Activated naive CD4-positive, alpha-beta T cell treated with anti-CD3 and anti-CD28 coated beads, Interleukin-2, amount 10 ng/mL, durations not matched to agents 7 days and 5 days (primary cell): ENCODE measurements around the gene PTGFRN.

ENCODE experiments used
- CTCF ChIA-PET: fragments of 350-600 bp; sonication (Branson Sonifier 250); formaldehyde crosslinking; loops from one replicate; lab custom pipeline; 2021; ENCODE audit warnings: antibody characterized with exemption; lab: Charles Lee
- DNase-seq: peaks from one replicate; pipeline ENCODE4 v3.0.0-alpha.2; 2020
- H3K27ac Mint-ChIP-seq: one replicate; pipeline ENCODE4 v1.8.0; 2021; ENCODE audit warnings: mild to moderate bottlenecking, moderate library complexity, mixed read lengths
- H3K27me3 Mint-ChIP-seq: one replicate; pipeline ENCODE4 v1.8.0; 2021; ENCODE audit warnings: mild to moderate bottlenecking, mixed read lengths
- H3K36me3 Mint-ChIP-seq: one replicate; pipeline ENCODE4 v1.8.0; 2021; ENCODE audit warnings: mixed read lengths
- H3K4me1 Mint-ChIP-seq: one replicate; pipeline ENCODE4 v1.8.0; 2021; ENCODE audit warnings: mixed read lengths
- H3K4me3 Mint-ChIP-seq: one replicate; pipeline ENCODE4 v1.8.0; 2021; ENCODE audit warnings: mild to moderate bottlenecking, moderate library complexity, mixed read lengths
- H3K9me3 Mint-ChIP-seq: one replicate; pipeline ENCODE4 v1.8.0; 2021; ENCODE audit warnings: mixed read lengths

PTGFRN gene

DNA sequence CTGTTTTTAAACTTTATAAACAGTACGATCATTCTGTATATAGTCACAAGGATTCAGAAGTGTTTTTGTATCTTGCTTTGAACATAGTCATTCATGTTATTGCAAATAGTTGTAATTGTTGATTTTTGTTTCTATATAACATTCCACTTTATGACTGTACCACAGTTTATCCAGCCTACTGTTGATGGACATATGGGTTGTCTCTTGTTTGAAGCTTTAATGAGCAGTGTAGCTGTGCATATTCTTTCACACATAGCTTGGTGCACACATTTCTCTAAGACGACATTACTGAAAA is 98.0 kb downstream of the PTGFRN start:
- Mint-ChIP-seq H3K9me3 (no peaks in the 10 kb centered on the region), H3K4me1 (peaks cover 65% of the 10 kb centered on the region), H3K36me3 (peaks cover 6% of the 10 kb centered on the region), H3K4me3 (peak overlapping the region; percentile 19), H3K27me3 (no peaks in the 10 kb centered on the region), H3K27ac (peak overlapping the region; percentile 81)
- CTCF ChIA-PET = no interaction called here
- no peak for DNase-seq

DNA sequence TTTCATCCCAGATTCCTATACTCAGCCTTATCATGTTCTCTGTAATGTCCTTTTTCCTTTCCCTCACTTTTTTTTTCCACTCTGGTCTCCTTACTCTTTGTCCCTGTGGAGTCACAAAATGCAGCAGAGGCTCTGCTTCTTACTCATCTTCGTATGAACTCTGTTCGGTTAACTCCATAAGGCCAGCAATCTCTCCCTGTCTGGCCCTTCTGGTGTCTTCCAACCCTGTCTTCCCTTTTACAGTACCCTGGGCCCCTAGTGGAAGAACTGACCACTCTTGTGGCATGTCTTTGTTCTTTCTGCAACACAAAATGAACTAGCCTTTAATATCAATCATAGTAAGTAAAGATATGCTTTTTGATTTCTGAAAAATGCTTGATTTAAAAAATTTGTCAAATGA is 98.9 kb downstream of the PTGFRN start:
- peaks cover 60% of the 10 kb centered on the region for H3K4me1 Mint-ChIP-seq
- CTCF ChIA-PET = interaction anchor here (0.7 to 1.1 kb wide), 6 partner anchors 8 to 869 kb away, joined by 3 read pairs; no protein-coding TSS in a partner anchor
- no peak for DNase-seq
- H3K9me3 Mint-ChIP-seq = no peaks in the 10 kb centered on the region
- H3K4me3 Mint-ChIP-seq = no peak overlapping the region
- peaks cover 6% of the 10 kb centered on the region for H3K36me3 Mint-ChIP-seq
- peak overlapping the region; percentile 64 for H3K27ac Mint-ChIP-seq
- H3K27me3 Mint-ChIP-seq = no peaks in the 10 kb centered on the region

DNA sequence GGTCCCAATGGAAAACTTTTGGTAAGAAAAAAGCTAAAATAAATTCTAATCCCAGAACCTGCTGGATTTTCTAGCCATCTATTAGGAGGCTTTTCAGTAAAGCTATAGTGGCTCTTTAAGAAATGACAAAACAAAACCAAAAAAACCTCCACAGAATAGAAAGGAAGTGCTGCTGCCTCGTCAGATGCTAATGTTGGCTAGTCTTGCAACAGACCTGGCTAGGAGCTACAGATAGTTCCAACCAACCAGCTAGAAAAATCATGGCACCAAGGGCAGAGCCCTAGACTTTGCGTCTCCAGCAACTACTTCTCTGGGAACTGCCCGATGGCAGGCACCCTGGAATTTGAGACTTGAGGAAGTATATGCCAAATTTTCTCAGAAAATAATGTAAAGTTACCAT is 99.4 kb downstream of the PTGFRN start:
- peak; percentile 43 for DNase-seq
- CTCF ChIA-PET = interaction anchor here (0.7 to 1.1 kb wide), 7 partner anchors 8 to 870 kb away, joined by 3 to 4 read pairs (median 3); no protein-coding TSS in a partner anchor
- H3K4me3 Mint-ChIP-seq = no peak overlapping the region
- peaks cover 61% of the 10 kb centered on the region for H3K4me1 Mint-ChIP-seq
- H3K9me3 Mint-ChIP-seq = no peaks in the 10 kb centered on the region
- H3K27ac Mint-ChIP-seq = peak overlapping the region; percentile 82
- H3K27me3 Mint-ChIP-seq = no peaks in the 10 kb centered on the region
- H3K36me3 Mint-ChIP-seq = peaks cover 6% of the 10 kb centered on the region

DNA sequence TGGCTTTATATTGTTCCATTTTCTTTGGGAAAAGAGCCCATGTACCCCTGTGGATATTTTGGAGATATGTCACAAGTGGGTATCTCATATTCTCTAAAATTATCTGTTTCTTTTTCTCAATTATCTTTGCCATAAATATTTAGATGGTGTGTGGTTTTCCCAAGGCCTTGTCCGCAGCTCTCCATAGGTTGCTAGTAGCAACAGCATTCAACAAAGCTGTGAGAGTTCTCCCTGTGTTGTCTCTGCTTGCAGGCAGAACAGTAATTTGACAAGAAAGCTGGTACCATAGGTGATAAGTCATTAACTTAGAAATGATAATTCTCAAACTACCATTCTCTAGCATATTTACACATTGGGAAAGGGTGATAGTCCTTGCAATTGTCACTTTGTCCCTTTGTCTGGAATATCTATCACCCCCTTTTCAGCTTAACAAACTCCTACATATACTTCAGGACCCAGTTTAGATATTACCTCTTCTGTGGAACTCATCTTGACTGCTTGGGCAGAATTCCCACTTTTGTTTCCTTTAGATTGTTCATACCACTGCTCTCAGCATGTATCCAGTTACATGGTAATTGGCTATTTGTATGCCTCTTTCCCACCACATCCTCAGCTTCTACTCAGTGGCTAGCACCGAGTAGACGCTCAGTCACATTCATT is 100.7 kb downstream of the PTGFRN start:
- H3K4me1 Mint-ChIP-seq = peaks cover 52% of the 10 kb centered on the region
- CTCF ChIA-PET = interaction anchor here (0.9 to 2.0 kb wide), 2 partner anchors 75 to 285 kb away, joined by 4 to 5 read pairs; no protein-coding TSS in a partner anchor
- H3K36me3 Mint-ChIP-seq = peaks cover 6% of the 10 kb centered on the region
- no peak overlapping the region for H3K27ac Mint-ChIP-seq
- no peaks in the 10 kb centered on the region for H3K9me3 Mint-ChIP-seq
- H3K27me3 Mint-ChIP-seq = no peaks in the 10 kb centered on the region
- DNase-seq = no peak
- no peak overlapping the region for H3K4me3 Mint-ChIP-seq

DNA sequence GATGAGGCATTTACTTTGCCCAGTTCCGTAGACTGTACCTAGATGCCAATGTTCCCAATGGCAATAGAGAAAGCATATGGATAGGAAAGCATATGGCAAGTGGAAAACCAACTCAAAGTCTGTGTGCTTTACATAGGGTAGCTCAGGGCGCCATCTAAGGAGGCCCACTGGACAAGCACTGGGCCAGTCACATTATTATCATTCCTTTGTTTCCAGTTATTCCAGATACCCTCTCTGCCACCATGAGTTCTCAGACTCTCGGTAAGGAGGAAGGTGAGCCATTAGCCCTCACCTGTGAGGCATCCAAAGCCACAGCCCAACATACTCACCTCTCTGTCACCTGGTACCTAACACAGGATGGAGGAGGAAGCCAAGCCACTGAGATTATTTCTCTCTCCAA is 101.6 kb downstream of the PTGFRN start:
- CTCF ChIA-PET = interaction anchor here (2.0 kb wide), 1 partner anchor 76 kb away, joined by 5 read pairs; no protein-coding TSS in a partner anchor
- H3K4me1 Mint-ChIP-seq = peaks cover 46% of the 10 kb centered on the region
- H3K27ac Mint-ChIP-seq = no peak overlapping the region
- no peaks in the 10 kb centered on the region for H3K27me3 Mint-ChIP-seq
- H3K9me3 Mint-ChIP-seq = no peaks in the 10 kb centered on the region
- no peak for DNase-seq
- H3K36me3 Mint-ChIP-seq = peaks cover 5% of the 10 kb centered on the region
- H3K4me3 Mint-ChIP-seq = no peak overlapping the region

DNA sequence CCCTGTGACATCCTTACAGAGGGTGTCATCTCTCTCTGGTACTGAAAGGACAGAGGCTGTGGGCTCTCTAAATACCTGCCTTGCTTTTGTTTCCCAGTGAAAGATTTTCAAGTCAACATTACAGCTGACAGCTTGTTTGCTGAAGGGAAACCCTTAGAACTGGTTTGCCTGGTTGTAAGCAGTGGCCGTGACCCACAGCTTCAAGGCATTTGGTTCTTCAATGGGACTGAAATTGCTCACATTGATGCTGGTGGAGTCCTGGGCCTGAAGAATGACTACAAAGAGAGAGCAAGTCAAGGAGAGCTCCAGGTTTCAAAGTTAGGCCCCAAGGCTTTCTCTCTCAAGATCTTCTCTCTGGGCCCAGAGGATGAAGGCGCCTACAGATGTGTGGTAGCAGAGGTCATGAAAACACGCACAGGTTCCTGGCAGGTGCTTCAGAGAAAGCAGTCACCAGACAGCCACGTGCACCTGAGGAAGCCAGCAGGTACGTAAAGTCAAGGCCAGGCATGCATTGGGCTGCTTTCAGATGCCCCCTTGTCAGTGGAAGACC is 103.7 kb downstream of the PTGFRN start:
- Mint-ChIP-seq H3K9me3 (no peaks in the 10 kb centered on the region), H3K36me3 (peaks cover 5% of the 10 kb centered on the region), H3K27ac (no peak overlapping the region), H3K4me3 (no peak overlapping the region), H3K27me3 (no peaks in the 10 kb centered on the region), H3K4me1 (peaks cover 30% of the 10 kb centered on the region)
- CTCF ChIA-PET = no interaction called here
- DNase-seq = no peak

DNA sequence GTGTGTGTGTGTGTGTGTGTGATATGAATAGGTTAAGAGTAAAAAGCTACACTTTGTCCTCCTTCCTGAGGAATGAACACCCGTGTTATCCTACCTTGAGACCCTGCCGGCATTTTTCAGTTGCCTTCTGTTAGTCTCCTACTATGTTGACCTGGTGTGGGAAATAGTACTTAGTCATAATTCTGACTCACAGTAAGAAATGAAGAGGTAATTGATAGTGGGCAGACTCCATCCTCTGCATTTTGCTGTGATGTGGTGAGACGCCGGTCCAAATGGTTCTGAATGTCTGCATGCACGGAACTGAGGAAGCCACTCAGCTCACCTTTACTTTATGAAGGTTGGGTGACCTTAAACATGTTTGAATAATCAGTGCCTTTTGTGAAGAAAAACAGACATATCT is 104.5 kb downstream of the PTGFRN start:
- CTCF ChIA-PET = no interaction called here
- peaks cover 5% of the 10 kb centered on the region for H3K36me3 Mint-ChIP-seq
- H3K4me1 Mint-ChIP-seq = peaks cover 22% of the 10 kb centered on the region
- no peak for DNase-seq
- H3K27me3 Mint-ChIP-seq = no peaks in the 10 kb centered on the region
- H3K4me3 Mint-ChIP-seq = no peak overlapping the region
- no peaks in the 10 kb centered on the region for H3K9me3 Mint-ChIP-seq
- H3K27ac Mint-ChIP-seq = no peak overlapping the region

DNA sequence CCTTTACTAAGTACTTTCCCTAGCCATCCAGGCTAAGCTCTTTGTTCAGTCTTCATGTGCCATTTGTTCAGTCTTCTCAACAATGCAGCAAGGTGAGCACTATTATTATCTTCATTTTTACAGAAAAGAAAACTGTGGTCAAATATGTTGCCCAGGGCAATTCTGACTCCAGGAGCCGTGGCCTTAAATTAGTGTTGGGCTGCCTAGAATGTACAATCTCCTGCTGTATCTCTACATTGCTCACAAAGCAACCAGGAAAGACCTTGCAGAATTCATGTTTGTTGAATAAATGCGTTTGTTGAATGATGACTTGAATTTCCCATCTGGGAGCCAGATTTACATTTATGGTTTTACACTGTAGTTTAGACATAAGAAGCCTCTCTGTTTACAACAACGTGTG is 106.0 kb downstream of the PTGFRN start:
- no peak overlapping the region for H3K4me3 Mint-ChIP-seq
- peaks cover 7% of the 10 kb centered on the region for H3K36me3 Mint-ChIP-seq
- no peaks in the 10 kb centered on the region for H3K9me3 Mint-ChIP-seq
- peaks cover 12% of the 10 kb centered on the region for H3K4me1 Mint-ChIP-seq
- no peak overlapping the region for H3K27ac Mint-ChIP-seq
- no peak for DNase-seq
- no peaks in the 10 kb centered on the region for H3K27me3 Mint-ChIP-seq
- CTCF ChIA-PET = no interaction called here

DNA sequence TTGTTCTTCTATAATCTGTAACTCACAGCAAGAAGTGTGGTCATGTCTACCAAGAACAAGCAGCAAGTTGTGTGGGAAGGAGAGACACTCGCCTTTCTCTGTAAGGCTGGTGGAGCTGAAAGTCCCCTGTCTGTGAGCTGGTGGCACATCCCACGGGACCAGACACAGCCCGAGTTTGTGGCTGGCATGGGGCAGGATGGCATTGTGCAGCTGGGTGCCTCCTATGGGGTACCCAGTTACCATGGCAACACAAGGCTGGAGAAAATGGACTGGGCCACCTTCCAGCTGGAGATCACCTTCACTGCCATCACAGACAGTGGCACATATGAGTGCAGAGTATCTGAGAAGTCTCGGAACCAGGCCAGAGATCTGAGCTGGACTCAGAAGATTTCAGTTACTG is 107.3 kb downstream of the PTGFRN start:
- Mint-ChIP-seq H3K4me1 (peaks cover 12% of the 10 kb centered on the region), H3K36me3 (peaks cover 4% of the 10 kb centered on the region), H3K27me3 (no peaks in the 10 kb centered on the region), H3K9me3 (no peaks in the 10 kb centered on the region), H3K4me3 (no peak overlapping the region), H3K27ac (no peak overlapping the region)
- CTCF ChIA-PET = interaction anchor here (0.8 kb wide), 1 partner anchor 8 kb away, joined by 3 read pairs; no protein-coding TSS in a partner anchor
- no peak for DNase-seq

DNA sequence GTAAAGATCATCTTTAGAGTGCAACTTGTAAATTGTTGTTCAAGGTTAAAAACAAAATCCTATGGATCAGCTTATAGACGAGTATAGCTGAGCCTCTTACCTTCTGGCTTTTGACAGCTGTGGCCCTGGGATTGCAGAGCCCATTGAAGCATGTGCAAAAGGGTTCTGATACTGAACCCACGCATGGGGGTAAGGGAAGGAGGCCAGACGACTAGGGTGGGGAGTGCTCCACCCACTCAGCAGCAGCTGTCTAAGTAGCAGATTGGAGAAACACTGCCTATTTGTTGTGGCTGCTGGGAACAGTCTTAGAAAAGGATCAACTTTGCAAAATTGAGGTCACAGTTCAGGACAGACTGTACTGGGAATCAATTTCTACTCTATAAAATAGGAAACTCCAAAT is 107.9 kb downstream of the PTGFRN start:
- Mint-ChIP-seq H3K9me3 (no peaks in the 10 kb centered on the region), H3K27me3 (no peaks in the 10 kb centered on the region), H3K27ac (no peak overlapping the region), H3K4me3 (no peak overlapping the region), H3K4me1 (peaks cover 12% of the 10 kb centered on the region), H3K36me3 (peaks cover 3% of the 10 kb centered on the region)
- no peak for DNase-seq
- CTCF ChIA-PET = interaction anchor here (0.8 kb wide), 1 partner anchor 9 kb away, joined by 3 read pairs; no protein-coding TSS in a partner anchor

DNA sequence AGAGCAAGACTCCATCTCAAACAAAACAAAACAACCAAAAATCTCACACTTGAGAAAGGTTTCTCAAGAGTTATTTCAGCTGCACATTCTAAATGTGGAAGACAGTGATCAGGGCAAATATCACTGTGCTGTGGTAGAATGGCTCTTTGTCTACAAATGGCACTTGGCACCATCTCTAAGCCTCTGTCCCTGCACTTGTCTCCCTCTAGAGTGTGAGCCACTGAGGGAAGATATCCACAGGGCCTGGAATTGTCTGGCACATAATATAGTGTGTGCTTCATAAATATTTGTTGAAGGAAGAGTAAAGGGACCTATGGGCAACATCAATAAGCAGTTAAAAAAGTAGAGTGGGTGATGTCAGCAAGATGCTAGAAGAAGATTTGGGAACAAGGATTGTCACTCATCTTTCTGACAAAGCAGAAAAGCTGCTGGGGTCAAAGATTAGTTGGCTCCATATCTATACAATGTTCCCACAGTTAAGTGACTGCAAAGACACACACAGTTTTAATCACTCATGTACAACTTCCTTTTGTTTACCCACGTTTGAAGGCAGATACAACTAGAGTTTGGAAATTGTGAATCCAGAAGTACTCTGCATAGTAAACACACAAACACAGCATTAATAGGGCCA is 110.9 kb downstream of the PTGFRN start:
- no peak for DNase-seq
- no peaks in the 10 kb centered on the region for H3K27me3 Mint-ChIP-seq
- no peaks in the 10 kb centered on the region for H3K9me3 Mint-ChIP-seq
- CTCF ChIA-PET = interaction anchor here (0.7 kb wide), 1 partner anchor 231 kb away, joined by 3 read pairs; no protein-coding TSS in a partner anchor
- H3K4me1 Mint-ChIP-seq = no peaks in the 10 kb centered on the region
- H3K36me3 Mint-ChIP-seq = peaks cover 4% of the 10 kb centered on the region
- H3K4me3 Mint-ChIP-seq = no peak overlapping the region
- no peak overlapping the region for H3K27ac Mint-ChIP-seq

DNA sequence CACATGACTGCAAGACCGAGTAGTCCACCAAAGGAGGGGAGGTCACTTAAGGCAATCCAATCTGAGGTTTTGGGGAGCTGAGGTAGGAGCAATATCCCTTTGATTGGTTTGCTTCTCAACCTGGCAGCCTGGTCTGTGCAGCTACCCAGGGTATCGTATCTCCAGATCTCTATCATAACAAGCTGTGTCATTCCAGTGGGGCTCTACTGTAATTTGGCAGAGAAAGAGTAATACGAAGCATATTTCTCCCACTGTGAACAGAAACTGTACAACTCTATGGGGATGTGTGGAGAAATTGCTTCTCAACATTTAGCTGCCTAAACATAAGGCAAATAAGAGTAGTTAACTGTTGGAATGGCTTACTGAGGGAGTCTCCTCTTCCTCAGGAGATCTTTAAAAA is 112.4 kb downstream of the PTGFRN start:
- peaks cover 4% of the 10 kb centered on the region for H3K36me3 Mint-ChIP-seq
- CTCF ChIA-PET = no interaction called here

DNA sequence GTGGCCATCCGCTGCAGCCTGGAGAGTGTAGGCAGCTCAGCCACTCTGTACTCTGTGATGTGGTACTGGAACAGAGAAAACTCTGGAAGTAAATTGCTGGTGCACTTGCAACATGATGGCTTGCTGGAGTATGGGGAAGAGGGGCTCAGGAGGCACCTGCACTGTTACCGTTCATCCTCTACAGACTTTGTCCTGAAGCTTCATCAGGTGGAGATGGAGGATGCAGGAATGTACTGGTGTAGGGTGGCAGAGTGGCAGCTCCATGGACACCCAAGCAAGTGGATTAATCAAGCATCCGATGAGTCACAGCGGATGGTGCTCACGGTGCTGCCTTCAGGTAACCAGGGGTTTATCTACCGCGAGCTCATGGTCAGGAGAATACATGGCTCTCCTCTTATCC is 115.9 kb downstream of the PTGFRN start:
- no peaks in the 10 kb centered on the region for H3K9me3 Mint-ChIP-seq
- CTCF ChIA-PET = interaction anchor here (1.6 kb wide), 1 partner anchor 80 kb away, joined by 3 read pairs; no protein-coding TSS in a partner anchor

More for the DNA sequence above, 112.4 kb downstream of the PTGFRN start:
- Mint-ChIP-seq H3K27me3 (no peaks in the 10 kb centered on the region), H3K4me1 (no peaks in the 10 kb centered on the region), H3K4me3 (no peak overlapping the region), H3K27ac (no peak overlapping the region), H3K9me3 (no peaks in the 10 kb centered on the region)
- no peak for DNase-seq

DNA sequence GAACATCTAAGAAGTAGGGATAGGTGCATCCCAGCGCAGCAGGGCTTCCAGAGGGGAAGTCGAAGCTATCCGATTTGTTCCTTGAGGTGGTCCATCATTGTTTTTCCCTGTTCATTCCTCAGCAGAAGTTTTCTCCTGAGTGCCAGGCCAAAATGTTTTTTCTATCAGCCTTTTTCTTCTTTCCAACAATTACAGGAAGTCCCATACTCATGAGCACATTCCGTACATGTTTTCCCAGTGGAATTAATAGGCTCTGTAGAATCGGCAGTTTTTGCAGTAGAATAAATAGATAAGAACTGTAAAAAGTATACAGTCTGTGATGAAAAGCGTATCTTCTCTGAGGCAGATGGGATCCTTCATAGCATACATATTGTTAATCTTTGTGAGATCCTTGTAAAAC is 116.6 kb downstream of the PTGFRN start:
- H3K27ac Mint-ChIP-seq = no peak overlapping the region
- DNase-seq = no peak
- H3K4me1 Mint-ChIP-seq = peaks cover 2% of the 10 kb centered on the region

More for the DNA sequence above, 115.9 kb downstream of the PTGFRN start:
- H3K36me3 Mint-ChIP-seq = peaks cover 1% of the 10 kb centered on the region
- peaks cover 2% of the 10 kb centered on the region for H3K4me1 Mint-ChIP-seq
- no peak overlapping the region for H3K4me3 Mint-ChIP-seq
- no peaks in the 10 kb centered on the region for H3K27me3 Mint-ChIP-seq
- H3K27ac Mint-ChIP-seq = no peak overlapping the region
- no peak for DNase-seq

More for the DNA sequence above, 116.6 kb downstream of the PTGFRN start:
- CTCF ChIA-PET = no interaction called here
- no peaks in the 10 kb centered on the region for H3K9me3 Mint-ChIP-seq
- no peak overlapping the region for H3K4me3 Mint-ChIP-seq
- H3K27me3 Mint-ChIP-seq = no peaks in the 10 kb centered on the region
- H3K36me3 Mint-ChIP-seq = peaks cover 1% of the 10 kb centered on the region
